ENCODE data around the gene KCNC2. TPM values are rescaled to one million over a fixed set of nuclear protein-coding genes. Genes with fewer than 3 reads are reported as not detected.

KCNC2 gene
- total RNA-seq, 1 experiment from 2014 or later = not detected

GRCh38 chr12:75205558-75205957 lies 4.1 kb downstream of the KCNC2 start:
- no peak for TF ChIP-seq CTCF (IDR thresholded peaks at IDR 0.05)
- no peak for TF ChIP-seq REST (IDR thresholded peaks at IDR 0.05; ENCODE audit: insufficient read depth in 1 of 2, low read depth in 2 of 2, low read length in 1 of 2)
- no peak for TF ChIP-seq POLR2AphosphoS5 (IDR thresholded peaks at IDR 0.05; ENCODE audit: low read depth, low read length)
- TF ChIP-seq SIN3A (IDR thresholded peaks at IDR 0.05; ENCODE audit: borderline replicate concordance, insufficient read depth, low read depth, low read length) = no peak
- no peak for TF ChIP-seq TCF7L2 (IDR thresholded peaks at IDR 0.05; ENCODE audit: low read depth, low read length)
- BruUV-seq (replicated peaks) = no TSS peak
- intact Hi-C loops (cut with micrococcal nuclease; ENCODE audit: unreplicated experiment) (no loop called here), in situ Hi-C loops (cut with HindIII; ENCODE audit: low pct_unique_long_range_greater_than_20kb, low sequenced_read_pairs) (no loop called here)
- ChIA-PET POLR2A (no interaction called here), CTCF (no interaction called here)
- no peak overlapping the region for H3K4me3 ChIP-seq (ENCODE audit: low read depth in 2 of 2, low read length in 2 of 2)
- no peaks in the 10 kb centered on the region for H3K36me3 ChIP-seq (ENCODE audit: control insufficient read depth, insufficient read depth, low read length)
- H3K27ac ChIP-seq (ENCODE audit: low read length) = no peak overlapping the region
- DNase-seq (ENCODE audit: low read depth, low spot score) = no peak
- no peak for ATAC-seq
- H3K4me1 ChIP-seq (ENCODE audit: control insufficient read depth, insufficient read depth, low read length) = no peaks in the 10 kb centered on the region
- H3K27me3 ChIP-seq (ENCODE audit: control insufficient read depth, insufficient read depth, low read length) = no peaks in the 10 kb centered on the region
- H3K9me3 ChIP-seq (ENCODE audit: control insufficient read depth, insufficient read depth, low read depth, low read length) = peaks cover 3% of the 10 kb centered on the region; the same call in 1 of the 2 replicates

- ChIA-PET POLR2A (no interaction called here), CTCF (no interaction called here)
- H3K36me3 ChIP-seq (ENCODE audit: control insufficient read depth, insufficient read depth, low read length) = no peaks in the 10 kb centered on the region
- intact Hi-C loops (cut with micrococcal nuclease; ENCODE audit: unreplicated experiment) (no loop called here), in situ Hi-C loops (cut with HindIII; ENCODE audit: low pct_unique_long_range_greater_than_20kb, low sequenced_read_pairs) (no loop called here)
- H3K27me3 ChIP-seq (ENCODE audit: control insufficient read depth, insufficient read depth, low read length) = no peaks in the 10 kb centered on the region
- no peak overlapping the region for H3K27ac ChIP-seq (ENCODE audit: low read length)
- no peak overlapping the region for H3K4me3 ChIP-seq (ENCODE audit: low read depth in 2 of 2, low read length in 2 of 2)
- no peak for ATAC-seq
- H3K4me1 ChIP-seq (ENCODE audit: control insufficient read depth, insufficient read depth, low read length) = no peaks in the 10 kb centered on the region
- no TSS peak for BruUV-seq (replicated peaks)
- DNase-seq (ENCODE audit: low read depth, low spot score) = no peak
- H3K9me3 ChIP-seq (ENCODE audit: control insufficient read depth, insufficient read depth, low read depth, low read length) = no peaks in the 10 kb centered on the region
- TF ChIP-seq POLR2AphosphoS5 (IDR thresholded peaks at IDR 0.05; ENCODE audit: low read depth, low read length) (no peak), TCF7L2 (IDR thresholded peaks at IDR 0.05; ENCODE audit: low read depth, low read length) (no peak), REST (IDR thresholded peaks at IDR 0.05; ENCODE audit: insufficient read depth in 1 of 2, low read depth in 2 of 2, low read length in 1 of 2) (no peak)
Measured at GRCh38 chr12:75196865-75197264, 12.8 kb downstream of the KCNC2 start.
